Endodermal cell (in vitro differentiated cells): ENCODE results near the gene METAP1D. TPM values are rescaled to one million over a fixed set of nuclear protein-coding genes. Genes with fewer than 3 reads are reported as not detected.
A peak's percentile ranks its signal among the peaks of the same experiment; 100 is the strongest.

Experiments
- DNase-seq: peaks from one replicate; pipeline ENCODE4 v3.0.0-alpha.2; 2017
- H3K27ac ChIP-seq: 2 replicates; pipeline ENCODE4 v1.5.1; 2013; ENCODE audit warnings: mild to moderate bottlenecking, low read depth, low read length, moderate library complexity
- H3K27me3 ChIP-seq: 2 replicates; pipeline ENCODE4 v1.6.1; 2013; ENCODE audit warnings: mild to moderate bottlenecking, low read length, moderate library complexity; ENCODE audit not compliant: insufficient read depth, control insufficient read depth, poor library complexity, severe bottlenecking
- H3K36me3 ChIP-seq: 2 replicates; pipeline ENCODE4 v1.7.0; 2013; ENCODE audit warnings: mild to moderate bottlenecking, low read length, moderate library complexity; ENCODE audit not compliant: control insufficient read depth, insufficient read depth
- H3K4me1 ChIP-seq: one replicate; pipeline ENCODE4 v1.7.0; 2013; ENCODE audit warnings: low read length; ENCODE audit not compliant: control insufficient read depth, insufficient read depth
- H3K4me3 ChIP-seq: 2 replicates; pipeline ENCODE4 v1.5.1; 2013; ENCODE audit warnings: mild to moderate bottlenecking, low read length, moderate library complexity
- H3K9ac ChIP-seq: 2 replicates; pipeline ENCODE4 v1.6.1; 2013; ENCODE audit warnings: mild to moderate bottlenecking, low read length, moderate library complexity; ENCODE audit not compliant: poor library complexity, severe bottlenecking; ENCODE audit errors: extremely low read depth
- H3K9me3 ChIP-seq: 2 replicates; pipeline ENCODE4 v1.6.1; 2013; ENCODE audit warnings: mild to moderate bottlenecking, low read length, moderate library complexity; ENCODE audit not compliant: control insufficient read depth
- H3K27ac Mint-ChIP-seq: 2 replicates; pipeline ENCODE4 v1.8.0; 2020; ENCODE audit warnings: mixed read lengths
- H3K27me3 Mint-ChIP-seq: 2 replicates; pipeline ENCODE4 v1.8.0; 2021; ENCODE audit warnings: mild to moderate bottlenecking, mixed read lengths; ENCODE audit not compliant: insufficient read depth
- H3K36me3 Mint-ChIP-seq: 2 replicates; pipeline ENCODE4 v1.8.0; 2020; ENCODE audit warnings: low read depth, mixed read lengths
- H3K4me1 Mint-ChIP-seq: 2 replicates; pipeline ENCODE4 v1.8.0; 2020; ENCODE audit warnings: mixed read lengths
- H3K4me3 Mint-ChIP-seq: 2 replicates; pipeline ENCODE4 v1.8.0; 2020; ENCODE audit warnings: mild to moderate bottlenecking, moderate library complexity, mixed read lengths
- H3K9me3 Mint-ChIP-seq: 2 replicates; pipeline ENCODE4 v1.8.0; 2020; ENCODE audit warnings: mild to moderate bottlenecking, mixed read lengths
- CTCF ChIP-seq: fragments of 200-600 bp; sonication (generic); conservative IDR thresholded peaks from 2 replicates; pipeline ENCODE4 v1.5.0; 2021; ENCODE audit warnings: antibody characterized with exemption, mild to moderate bottlenecking
- WGBS, 2 experiments: methylation state at CpG; one replicate each; pipeline versions ENCODE4 v1.1.5 to v1.1.7; 2013; ENCODE audit warnings: missing lambda C conversion rate in 2 of 2, mixed read lengths in 1 of 2; ENCODE audit not compliant: insufficient coverage in 1 of 2, insufficient read length in 1 of 2; 5-methylcytosine and 5-hydroxymethylcytosine counted together
- total RNA-seq, 2 donors: library from RNA; stranded (reverse); fragmentation: NEBNext Ultra II Directional in 1 of 2; extraction: Animal tissue kit (Norgen Biotek cat#: 25700) in 1 of 2; gene quantifications; 2 replicates in 1 of 2; 3 replicates in 1 of 2; pipeline ENCODE4 v1.2.1, GENCODE V29; 2021

The METAP1D gene
- total RNA-seq, 2 donors from 2014 or later: 6.0 to 6.5 TPM

- Histone ChIP-seq H3K4me3 (peak overlapping the region; percentile 61), H3K27ac (no peak overlapping the region), H3K9me3 (no peaks in the 10 kb centered on the region), H3K9ac (no peak overlapping the region), H3K27me3 (peaks cover 100% of the 10 kb centered on the region), H3K4me1 (peaks cover 5% of the 10 kb centered on the region), H3K36me3 (no peaks in the 10 kb centered on the region)
- Mint-ChIP-seq H3K27me3 (peaks cover 100% of the 10 kb centered on the region), H3K36me3 (no peaks in the 10 kb centered on the region), H3K4me1 (peaks cover 45% of the 10 kb centered on the region), H3K27ac (no peak overlapping the region), H3K4me3 (peak overlapping the region; percentile 43), H3K9me3 (no peaks in the 10 kb centered on the region)
- peak; percentile 81 for DNase-seq
- TF ChIP-seq CTCF: no peak
- 0 to 1% methylated on average over 3 to 27 of the region's 31 CpGs for WGBS, 2 experiments
Measured at GRCh38 chr2:172087207-172087779, 87.5 kb downstream of the METAP1D start.

- no peak overlapping the region for H3K27ac Mint-ChIP-seq
- peaks cover 40% of the 10 kb centered on the region for H3K4me1 Mint-ChIP-seq
- H3K9me3 Mint-ChIP-seq: no peaks in the 10 kb centered on the region
- Histone ChIP-seq H3K27ac (no peak overlapping the region), H3K9ac (no peak overlapping the region), H3K36me3 (no peaks in the 10 kb centered on the region), H3K27me3 (peaks cover 100% of the 10 kb centered on the region), H3K9me3 (no peaks in the 10 kb centered on the region), H3K4me3 (peak overlapping the region; percentile 61), H3K4me1 (peaks cover 3% of the 10 kb centered on the region)
- no peak for TF ChIP-seq CTCF
- H3K27me3 Mint-ChIP-seq: peaks cover 100% of the 10 kb centered on the region
- WGBS, 2 experiments: 1 to 11% methylated on average over 5 to 23 of the region's 23 CpGs
- DNase-seq: peak; percentile 77
- H3K36me3 Mint-ChIP-seq: no peaks in the 10 kb centered on the region
- H3K4me3 Mint-ChIP-seq: peak overlapping the region; percentile 43
Measured at GRCh38 chr2:172087780-172088244, 88.1 kb downstream of the METAP1D start.

- TF ChIP-seq CTCF: no peak
- Mint-ChIP-seq H3K9me3 (no peaks in the 10 kb centered on the region), H3K4me1 (peaks cover 40% of the 10 kb centered on the region), H3K27me3 (peaks cover 100% of the 10 kb centered on the region), H3K27ac (no peak overlapping the region), H3K4me3 (peak overlapping the region; percentile 43), H3K36me3 (no peaks in the 10 kb centered on the region)
- 3 to 4% methylated on average over 22 to 37 of the region's 37 CpGs for WGBS, 2 experiments
- Histone ChIP-seq H3K9ac (no peak overlapping the region), H3K4me1 (peaks cover 3% of the 10 kb centered on the region), H3K4me3 (no peak overlapping the region), H3K36me3 (no peaks in the 10 kb centered on the region), H3K27me3 (peaks cover 100% of the 10 kb centered on the region), H3K9me3 (no peaks in the 10 kb centered on the region), H3K27ac (no peak overlapping the region)
- DNase-seq: peak; percentile 77
Measured at GRCh38 chr2:172088245-172089004, 88.7 kb downstream of the METAP1D start.
